Loucy (cell line): ENCODE results near the gene LRIG1.

Source experiments
- H2AFZ ChIP-seq: fragments of 200-600 bp; sonication (generic); 2 replicates; pipeline ENCODE4 v1.6.0; 2016; ENCODE audit warnings: antibody characterized with exemption, mild to moderate bottlenecking, low read length, moderate library complexity
- H3F3A ChIP-seq: fragments of 200-600 bp; 2 replicates; pipeline ENCODE4 v1.6.0; 2016; ENCODE audit warnings: antibody characterized with exemption, low read depth, mild to moderate bottlenecking
- H3K27me3 ChIP-seq: fragments of 200-600 bp; sonication (generic); 2 replicates; pipeline ENCODE4 v1.6.1; 2014; ENCODE audit warnings: low read length, mild to moderate bottlenecking; ENCODE audit not compliant: insufficient read depth, poor library complexity, severe bottlenecking
- H3K36me3 ChIP-seq: fragments of 200-600 bp; sonication (generic); 2 replicates; pipeline ENCODE4 v1.6.1; 2016; ENCODE audit warnings: low read length; ENCODE audit not compliant: insufficient read depth
- H3K4me1 ChIP-seq: fragments of 200-600 bp; sonication (generic); 2 replicates; pipeline ENCODE4 v1.5.1; 2014; ENCODE audit warnings: low read length, mild to moderate bottlenecking; ENCODE audit not compliant: insufficient read depth, poor library complexity, severe bottlenecking
- H3K4me2 ChIP-seq: fragments of 200-600 bp; sonication (generic); 2 replicates; pipeline ENCODE4 v1.6.0; 2014; ENCODE audit warnings: antibody characterized with exemption, low read length, low read depth, mild to moderate bottlenecking; ENCODE audit not compliant: poor library complexity, severe bottlenecking
- H3K4me3 ChIP-seq: fragments of 200-600 bp; sonication (generic); 2 replicates; pipeline ENCODE4 v1.5.1; 2014; ENCODE audit warnings: low read length, mild to moderate bottlenecking, mixed read lengths; ENCODE audit not compliant: poor library complexity, severe bottlenecking
- H3K79me2 ChIP-seq: fragments of 200-600 bp; sonication (generic); 2 replicates; pipeline ENCODE4 v1.6.1; 2014; ENCODE audit warnings: low read length; ENCODE audit not compliant: insufficient read depth
- H3K9ac ChIP-seq: fragments of 200-600 bp; sonication (generic); 2 replicates; pipeline ENCODE4 v1.6.0; 2014; ENCODE audit warnings: mild to moderate bottlenecking, low read depth, low read length, moderate library complexity; ENCODE audit not compliant: poor library complexity, severe bottlenecking
- H3K9me2 ChIP-seq: fragments of 200-600 bp; sonication (generic); replicated peaks from 2 replicates; pipeline ENCODE4 v1.6.1; 2016; ENCODE audit warnings: low read depth, low read length, mixed read lengths
- H3K9me3 ChIP-seq: fragments of 200-600 bp; sonication (generic); 2 replicates; pipeline ENCODE4 v1.6.1; 2014; ENCODE audit warnings: mild to moderate bottlenecking, antibody characterized with exemption, low read length, low read depth; ENCODE audit not compliant: insufficient read depth
- H4K20me1 ChIP-seq: fragments of 200-600 bp; sonication (generic); 2 replicates; pipeline ENCODE4 v1.6.0; 2014; ENCODE audit warnings: antibody characterized with exemption, low read length, mild to moderate bottlenecking; ENCODE audit not compliant: insufficient read depth, poor library complexity, severe bottlenecking
- EZH2phosphoT487 ChIP-seq: fragments of 200-600 bp; IDR thresholded peaks from 2 replicates; pipeline ENCODE4 v1.6.1; 2018; ENCODE audit warnings: antibody characterized with exemption, mild to moderate bottlenecking, moderate library complexity, borderline replicate concordance
- TF ChIP-seq, protein P1 (sequence below): fragments of 200-600 bp; sonication (generic); conservative IDR thresholded peaks from 2 replicates; pipeline ENCODE4 v1.5.1; 2014; ENCODE audit warnings: mild to moderate bottlenecking, antibody characterized with exemption, low read length

LRIG1 gene

DNA sequence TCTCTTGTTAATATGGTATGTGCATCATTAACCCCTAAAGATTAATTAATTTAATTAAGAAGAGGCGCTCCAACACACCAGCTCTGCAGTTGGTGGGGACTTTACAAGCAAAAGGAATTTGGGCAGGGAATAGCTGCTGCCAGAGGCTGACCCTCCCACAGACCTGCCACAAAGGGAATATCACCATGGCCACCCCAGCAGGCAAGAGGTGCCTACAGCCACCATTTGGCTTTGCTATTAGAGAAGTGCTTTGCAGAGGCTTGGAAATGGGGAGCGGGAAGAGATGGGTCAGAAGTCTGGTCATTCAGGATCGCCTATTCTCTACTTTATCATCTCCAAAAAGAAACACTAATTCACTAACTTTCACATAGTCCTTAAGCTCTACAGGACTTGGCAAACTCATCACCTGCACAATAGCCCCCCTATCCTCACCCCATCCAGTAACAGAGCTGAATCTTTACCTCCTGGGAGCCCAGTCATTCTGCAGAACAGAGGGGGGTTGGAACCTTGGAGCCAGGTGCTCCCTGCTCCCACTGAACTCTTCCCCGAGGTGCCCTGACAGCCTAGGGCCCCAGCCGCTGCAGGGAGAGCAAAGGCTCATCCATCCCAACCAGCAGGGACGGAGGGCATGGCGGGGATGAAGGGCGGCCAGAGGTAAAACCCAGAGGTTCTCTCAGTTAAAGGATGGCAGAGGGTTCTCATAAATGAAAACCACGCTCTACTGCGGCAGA lies 29.7 kb downstream of the LRIG1 start:
- Histone ChIP-seq H2AFZ (no peak overlapping the region), H3K79me2 (peaks cover 96% of the 10 kb centered on the region), H3K36me3 (no peaks in the 10 kb centered on the region), H3K9me3 (no peaks in the 10 kb centered on the region), H3K4me2 (no peak overlapping the region), H4K20me1 (peaks cover 60% of the 10 kb centered on the region), H3F3A (no peaks in the 10 kb centered on the region; the same call in 1 of the 2 replicates), H3K27me3 (no peaks in the 10 kb centered on the region), H3K9me2 (no peaks in the 10 kb centered on the region), H3K9ac (no peak overlapping the region), H3K4me3 (no peak overlapping the region), H3K4me1 (peaks cover 48% of the 10 kb centered on the region)
- TF ChIP-seq, protein P1, sequence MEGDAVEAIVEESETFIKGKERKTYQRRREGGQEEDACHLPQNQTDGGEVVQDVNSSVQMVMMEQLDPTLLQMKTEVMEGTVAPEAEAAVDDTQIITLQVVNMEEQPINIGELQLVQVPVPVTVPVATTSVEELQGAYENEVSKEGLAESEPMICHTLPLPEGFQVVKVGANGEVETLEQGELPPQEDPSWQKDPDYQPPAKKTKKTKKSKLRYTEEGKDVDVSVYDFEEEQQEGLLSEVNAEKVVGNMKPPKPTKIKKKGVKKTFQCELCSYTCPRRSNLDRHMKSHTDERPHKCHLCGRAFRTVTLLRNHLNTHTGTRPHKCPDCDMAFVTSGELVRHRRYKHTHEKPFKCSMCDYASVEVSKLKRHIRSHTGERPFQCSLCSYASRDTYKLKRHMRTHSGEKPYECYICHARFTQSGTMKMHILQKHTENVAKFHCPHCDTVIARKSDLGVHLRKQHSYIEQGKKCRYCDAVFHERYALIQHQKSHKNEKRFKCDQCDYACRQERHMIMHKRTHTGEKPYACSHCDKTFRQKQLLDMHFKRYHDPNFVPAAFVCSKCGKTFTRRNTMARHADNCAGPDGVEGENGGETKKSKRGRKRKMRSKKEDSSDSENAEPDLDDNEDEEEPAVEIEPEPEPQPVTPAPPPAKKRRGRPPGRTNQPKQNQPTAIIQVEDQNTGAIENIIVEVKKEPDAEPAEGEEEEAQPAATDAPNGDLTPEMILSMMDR, result no peak
- no peak for TF ChIP-seq EZH2phosphoT487

DNA sequence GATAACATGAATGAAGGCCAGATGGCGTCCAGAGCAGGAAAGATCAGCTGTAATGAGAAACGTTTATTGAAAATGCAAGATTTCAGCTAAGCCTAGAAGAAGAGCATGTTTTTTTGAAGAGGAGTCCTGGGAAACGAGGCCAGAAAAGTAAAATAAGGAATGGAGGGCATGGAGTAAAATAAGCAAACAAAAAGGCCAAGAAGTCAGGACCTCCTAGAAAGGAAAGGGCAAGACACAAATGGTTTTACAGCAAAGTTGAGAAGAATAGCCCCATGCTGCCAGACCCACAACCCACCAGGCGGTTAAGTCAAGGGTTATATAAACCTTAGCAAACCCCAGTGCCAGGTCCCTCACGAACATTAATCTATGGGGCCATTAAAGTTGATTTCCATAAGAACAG lies 30.5 kb downstream of the LRIG1 start:
- Histone ChIP-seq H3K79me2 (peaks cover 96% of the 10 kb centered on the region), H3K9me2 (no peaks in the 10 kb centered on the region), H3K4me2 (no peak overlapping the region), H3F3A (no peaks in the 10 kb centered on the region; the same call in 1 of the 2 replicates), H3K4me1 (peaks cover 44% of the 10 kb centered on the region), H4K20me1 (peaks cover 55% of the 10 kb centered on the region), H3K27me3 (no peaks in the 10 kb centered on the region), H3K9me3 (no peaks in the 10 kb centered on the region), H3K9ac (no peak overlapping the region), H2AFZ (no peak overlapping the region), H3K36me3 (no peaks in the 10 kb centered on the region), H3K4me3 (no peak overlapping the region)
- TF ChIP-seq EZH2phosphoT487, result no peak
- TF ChIP-seq, protein P1, result no peak

DNA sequence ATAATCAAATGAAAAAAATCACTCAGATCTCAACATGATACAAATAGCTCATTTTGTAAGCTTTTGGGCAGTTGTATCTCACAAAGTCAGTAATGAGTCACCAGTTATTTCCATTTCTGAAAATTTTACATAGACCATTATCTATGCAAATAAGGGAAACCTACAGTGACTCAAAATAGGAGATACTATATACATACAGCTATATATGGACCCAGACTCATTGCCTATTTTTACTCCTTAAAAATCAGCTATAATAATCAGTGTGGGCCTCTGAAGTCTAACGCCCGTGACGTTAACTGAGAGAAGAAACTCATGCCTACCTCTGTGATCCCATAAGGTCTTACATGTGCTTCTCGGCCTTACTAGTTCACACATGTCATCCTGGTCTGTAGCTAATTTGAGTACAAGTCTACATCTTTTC lies 31.6 kb downstream of the LRIG1 start:
- Histone ChIP-seq H3K4me1 (peaks cover 43% of the 10 kb centered on the region), H3K4me3 (no peak overlapping the region), H3K9me3 (no peaks in the 10 kb centered on the region), H3K9ac (no peak overlapping the region), H3K4me2 (no peak overlapping the region), H4K20me1 (peaks cover 45% of the 10 kb centered on the region), H3K9me2 (no peaks in the 10 kb centered on the region), H3F3A (no peaks in the 10 kb centered on the region; the same call in 1 of the 2 replicates), H2AFZ (no peak overlapping the region), H3K36me3 (no peaks in the 10 kb centered on the region), H3K79me2 (peaks cover 96% of the 10 kb centered on the region), H3K27me3 (no peaks in the 10 kb centered on the region)
- TF ChIP-seq EZH2phosphoT487, result no peak
- TF ChIP-seq, protein P1, result no peak
